Measurements from ENCODE around the gene USP49.
"Not testable (repeated sequence)": the region's sequence is repeated elsewhere in the genome, so short reads cannot be mapped to it uniquely, and the experiment has no call there.

USP49 gene

DNA sequence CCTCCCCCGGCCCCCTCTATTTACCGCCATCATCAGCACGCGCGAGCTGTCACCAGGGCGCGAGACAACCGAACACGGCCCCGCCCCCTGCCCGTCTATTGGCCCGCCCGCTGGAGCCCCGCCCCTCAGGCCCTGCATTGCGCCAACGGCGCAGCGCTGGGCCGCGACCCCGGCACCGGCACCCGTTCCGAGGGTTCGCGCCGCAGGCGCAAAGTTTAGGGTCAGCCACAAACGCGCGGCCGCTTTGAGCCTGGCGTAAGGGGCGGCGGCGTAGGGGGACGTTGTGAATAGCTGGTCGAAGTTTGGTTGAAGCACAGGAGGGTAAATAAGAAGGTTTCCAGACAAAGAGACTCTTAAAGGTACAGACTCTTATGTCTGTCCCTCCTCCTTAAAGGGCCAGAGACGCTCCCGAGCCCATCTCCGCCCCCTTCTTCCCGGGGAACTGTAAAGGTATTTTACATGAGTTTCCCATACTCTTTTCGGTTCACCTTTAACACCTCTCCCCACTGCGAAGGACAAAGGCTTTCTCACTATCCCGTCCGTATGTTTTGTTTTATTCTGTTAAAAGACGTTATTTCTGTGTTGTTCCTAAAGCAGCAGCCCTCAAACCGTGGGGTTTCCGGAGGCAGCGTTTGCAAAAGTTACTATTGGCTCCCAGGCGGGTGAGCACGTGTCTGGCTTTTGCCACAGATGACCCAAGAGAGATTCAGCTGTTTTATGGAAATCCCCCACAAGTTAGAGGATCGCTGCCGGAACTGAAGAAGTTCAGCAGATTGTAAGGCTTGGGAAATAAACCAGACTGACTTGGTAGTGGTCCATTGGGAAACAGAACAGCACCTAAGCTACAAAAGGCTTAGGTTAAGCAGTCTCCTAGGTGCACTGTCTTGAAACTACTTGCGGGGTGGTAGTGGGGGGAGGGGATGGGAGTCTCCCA lies at the start of gene USP49:
TSS of gene USP49 (minus strand) at position 76 of the 934 bp plus-strand sequence. CDS start 88,392 bp downstream, outside the sequence.
- peak; percentile 53 for DNase-seq (ENCODE audit: low read depth)

DNA sequence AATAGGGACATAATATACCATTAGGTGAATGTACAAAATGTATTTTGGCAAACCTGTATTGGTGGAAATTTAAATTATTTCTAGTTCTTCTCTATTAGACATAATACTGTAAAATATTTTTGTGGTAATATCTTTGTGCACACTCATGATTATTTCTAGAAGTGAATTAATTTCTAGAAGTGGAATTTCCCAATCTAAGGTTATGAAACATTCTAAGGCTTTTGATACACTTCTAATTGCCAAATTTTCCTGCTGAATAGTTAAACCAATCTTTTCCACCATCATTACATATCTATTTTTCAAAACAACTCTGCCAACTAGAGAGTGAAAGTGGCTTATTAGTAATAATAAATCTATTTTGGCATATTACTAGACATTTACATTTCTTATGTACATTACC lies 48.3 kb upstream of the USP49 start:
- DNase-seq (ENCODE audit: low read depth): no peak

DNA sequence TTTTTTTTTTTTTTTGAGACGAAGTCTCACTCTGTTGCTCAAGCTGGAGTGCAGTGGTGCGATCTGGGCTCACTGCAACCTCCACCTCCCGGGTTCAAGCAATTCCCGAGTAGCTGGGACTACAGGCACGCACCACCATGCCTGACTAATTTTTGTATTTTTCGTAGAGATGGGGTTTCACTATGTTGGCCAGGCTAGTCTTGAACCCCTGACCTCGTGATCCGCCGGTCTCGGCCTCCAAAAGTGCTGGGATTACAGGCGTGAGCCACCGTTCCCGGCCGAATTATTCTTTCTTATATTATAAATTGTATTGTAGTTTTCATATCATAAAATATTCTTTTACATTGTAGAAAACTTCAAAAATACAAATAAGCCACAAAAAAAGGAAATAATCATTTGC lies 47.7 kb upstream of the USP49 start:
- not testable (repeated sequence) for DNase-seq (ENCODE audit: low read depth)

DNA sequence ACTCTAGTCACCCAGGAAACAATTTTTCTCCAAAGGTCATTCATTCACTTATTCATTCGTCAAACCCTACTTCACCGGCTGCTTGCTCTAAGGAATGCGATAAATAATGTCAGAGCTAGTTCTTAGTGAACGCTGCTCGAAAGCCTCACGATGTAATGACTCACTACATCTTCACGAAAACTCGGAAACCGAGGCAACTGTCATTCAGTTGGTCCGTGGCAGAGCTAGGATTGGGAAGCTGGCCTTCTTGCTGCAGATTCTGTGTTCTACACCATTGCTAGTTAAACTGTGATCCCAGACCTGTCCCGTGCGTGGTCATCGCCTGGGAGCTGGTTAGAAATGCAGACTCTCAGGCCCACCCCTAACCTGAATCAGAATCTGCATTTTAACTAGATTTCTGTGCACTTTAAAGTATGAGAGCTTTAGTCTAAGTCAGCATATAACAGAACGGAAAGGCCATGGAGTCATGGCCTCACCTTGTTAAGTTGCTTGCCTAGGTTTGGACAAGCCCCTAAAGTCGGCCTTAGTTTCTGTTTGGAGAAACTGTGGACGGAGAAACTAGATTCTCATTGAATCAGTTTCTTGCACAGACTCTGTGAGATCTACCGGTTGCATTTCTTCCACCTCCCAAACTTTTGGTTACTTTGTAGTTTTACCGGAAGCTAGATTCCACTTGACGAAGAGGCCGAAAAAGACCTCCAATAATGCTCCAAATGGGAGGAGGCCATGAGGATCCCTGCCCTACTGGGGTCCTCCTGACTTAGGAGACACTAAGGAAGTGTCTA lies 47.1 kb upstream of the USP49 start:
- DNase-seq (ENCODE audit: low read depth): peak; percentile 73

DNA sequence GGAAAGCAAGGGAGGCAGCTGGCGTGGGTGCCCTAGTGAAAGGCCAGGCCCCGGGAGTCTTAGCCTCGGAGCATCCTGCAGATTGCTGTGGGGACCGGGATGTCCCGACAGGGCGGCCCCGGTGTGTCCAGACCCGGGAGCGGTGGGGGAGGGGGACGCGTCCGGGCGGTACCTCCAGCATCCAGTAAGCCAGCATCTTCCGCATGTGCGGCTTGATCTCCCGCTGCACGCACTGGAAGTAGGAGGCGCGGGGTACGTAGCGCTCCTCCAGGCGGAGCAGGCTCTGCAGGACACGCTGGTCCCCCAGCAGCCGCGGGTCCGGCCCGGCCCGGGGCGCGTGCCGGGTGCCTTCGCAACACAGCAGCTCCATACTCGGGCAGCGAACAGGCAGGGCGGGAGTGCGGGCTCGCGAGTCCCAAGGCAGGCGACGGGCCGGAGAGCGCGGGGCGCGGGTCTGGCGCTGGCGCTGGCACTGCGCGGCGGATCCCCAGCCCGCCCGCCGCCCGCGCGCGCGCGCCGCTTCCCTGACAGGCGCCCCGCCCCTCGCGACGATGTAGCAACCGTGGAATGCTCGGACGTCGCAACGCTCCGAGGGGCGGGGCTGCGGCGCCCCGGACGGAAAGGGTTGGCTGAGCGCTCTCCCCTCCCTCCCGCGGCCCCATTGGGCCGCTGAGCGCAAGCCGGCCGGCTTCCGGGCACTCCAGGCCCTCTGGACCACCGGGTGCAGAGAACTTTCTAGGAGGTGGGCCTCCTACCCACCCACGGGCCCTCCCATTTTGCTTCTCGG lies 46.3 kb upstream of the USP49 start, which contains the start of gene CCND3:
TSS of gene CCND3 (minus strand) at position 529 of the 787 bp plus-strand sequence. CDS start at position 370, 159 bp downstream.
- peak; percentile 74 for DNase-seq (ENCODE audit: low read depth)

DNA sequence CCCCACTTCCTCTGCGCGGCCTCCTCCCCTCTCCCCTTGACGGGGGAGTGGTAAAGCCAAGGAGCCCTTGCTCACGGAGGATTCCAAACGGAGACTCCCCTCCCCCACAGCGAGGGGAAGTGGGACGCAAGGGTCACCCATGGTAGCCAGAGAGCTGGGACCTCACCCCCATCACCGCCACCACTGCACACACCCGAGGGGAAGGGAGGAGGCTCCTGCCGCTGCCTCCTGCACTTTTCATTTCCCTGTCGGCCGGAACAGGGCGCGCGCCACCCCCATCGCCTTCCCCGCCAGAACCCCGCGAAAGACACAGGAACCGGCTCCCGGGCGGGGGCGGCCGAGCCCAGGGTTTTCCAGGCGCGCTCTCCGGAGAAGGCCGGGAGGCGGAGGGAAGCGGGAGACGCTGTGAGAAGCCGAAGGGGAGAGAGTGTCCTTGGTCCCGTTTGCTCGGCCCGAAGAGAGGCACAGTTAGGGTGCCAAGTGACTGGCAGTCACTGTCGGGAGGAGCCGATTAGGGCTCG lies 45.6 kb upstream of the USP49 start:
- no peak for DNase-seq (ENCODE audit: low read depth)

DNA sequence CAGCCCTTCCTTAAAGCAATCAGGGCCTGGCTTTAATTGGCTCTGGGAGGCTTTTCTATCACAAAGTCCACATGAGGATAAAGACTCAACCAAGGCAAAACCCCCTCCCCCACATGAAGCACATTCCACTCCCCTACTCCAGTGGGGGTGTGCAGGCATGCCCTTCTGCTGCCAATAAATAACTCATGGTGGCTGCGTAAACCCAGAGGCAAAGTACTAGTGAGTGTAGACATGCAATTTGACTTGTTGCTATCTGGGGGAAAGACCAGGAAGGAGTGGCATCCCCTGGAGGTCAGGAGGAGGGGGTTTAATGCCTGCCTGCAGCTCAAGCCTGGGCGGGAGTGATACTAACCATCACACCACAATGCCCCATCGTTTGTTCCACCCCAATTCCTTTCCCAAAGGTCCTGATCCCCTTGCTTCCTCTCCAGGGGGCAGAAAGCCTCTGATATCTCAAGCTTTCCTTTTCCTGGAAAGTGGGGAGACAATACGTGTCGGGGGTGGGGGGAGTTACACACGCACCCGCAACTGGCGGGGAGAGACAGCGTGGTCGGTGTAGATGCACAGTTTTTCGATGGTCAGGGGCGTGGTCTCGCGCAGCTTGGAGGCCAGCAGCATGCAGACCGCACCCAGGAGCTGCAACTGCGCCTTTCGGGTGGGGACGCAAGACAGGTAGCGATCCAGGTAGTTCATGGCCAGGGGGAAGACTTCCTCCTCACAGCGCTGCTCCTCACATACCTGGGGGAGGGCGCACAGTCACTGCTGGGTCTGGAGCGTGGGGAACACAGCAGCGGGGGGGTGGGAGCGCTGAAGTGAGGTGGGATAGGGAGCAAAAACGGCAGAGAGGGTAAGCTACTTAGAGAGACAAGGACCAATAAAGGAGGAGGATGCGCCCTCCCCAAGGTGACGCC lies 44.9 kb upstream of the USP49 start:
- DNase-seq (ENCODE audit: low read depth): no peak

DNA sequence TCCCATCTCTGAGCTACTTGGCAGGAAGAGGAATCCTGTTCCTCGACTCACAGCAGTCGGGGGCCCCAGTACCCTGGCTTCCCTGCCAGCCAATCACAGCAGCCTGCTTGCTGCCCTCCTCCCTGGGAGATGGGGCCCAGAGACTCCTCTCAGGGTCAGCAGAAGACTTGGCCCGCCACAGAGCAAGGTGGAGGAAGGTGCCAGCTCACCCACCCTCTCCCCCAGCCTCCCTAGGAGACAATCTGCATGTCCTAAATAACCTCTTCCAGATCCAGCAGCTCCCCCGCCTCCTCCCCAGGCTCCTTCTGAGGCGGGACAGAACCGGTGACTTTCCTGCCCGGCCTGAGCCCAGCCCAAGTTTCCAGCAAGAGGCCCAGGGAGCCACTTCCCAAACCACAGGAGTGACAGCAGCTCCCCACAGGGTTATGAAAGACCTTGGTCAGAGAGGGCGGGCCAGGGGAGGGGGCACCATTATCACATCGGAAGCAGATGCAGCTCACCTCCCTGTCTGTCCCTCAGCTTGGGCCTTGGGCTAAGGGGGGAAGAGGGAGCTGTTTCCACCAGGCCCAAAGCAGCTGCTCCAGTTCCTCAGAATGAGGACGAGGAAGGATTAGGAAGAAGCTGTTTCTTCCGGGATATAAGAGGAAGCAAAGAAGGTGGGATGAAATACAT lies 44.1 kb upstream of the USP49 start:
- DNase-seq (ENCODE audit: low read depth): no peak

DNA sequence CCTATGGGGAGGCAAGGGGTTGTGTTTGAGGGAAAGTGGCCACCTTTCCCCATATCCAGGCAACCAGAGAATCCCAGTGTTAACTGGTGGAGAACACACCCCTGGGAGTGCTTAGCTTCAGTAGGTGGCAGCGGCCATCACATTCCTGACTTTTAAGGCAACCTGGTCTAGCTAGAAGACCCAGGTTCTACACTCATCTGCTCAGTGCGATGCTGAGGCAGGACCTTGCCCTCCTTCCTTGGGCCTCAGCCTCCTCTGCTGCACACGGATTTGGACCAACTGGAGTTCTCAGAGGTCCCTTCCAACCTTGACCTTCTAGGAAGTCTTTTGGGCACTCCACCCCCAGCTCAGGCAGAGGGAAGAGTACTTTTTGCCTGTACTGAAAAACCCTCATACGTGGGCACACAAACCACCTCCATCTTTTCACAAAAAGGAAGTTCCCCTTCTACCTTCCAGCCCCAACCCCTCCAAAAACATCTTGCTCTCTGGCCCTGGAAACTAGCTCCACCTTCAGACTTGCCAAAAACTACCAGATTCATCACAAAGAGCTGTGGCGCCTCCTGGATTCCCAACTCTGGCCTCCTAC lies 43.5 kb upstream of the USP49 start:
- DNase-seq (ENCODE audit: low read depth): no peak

DNA sequence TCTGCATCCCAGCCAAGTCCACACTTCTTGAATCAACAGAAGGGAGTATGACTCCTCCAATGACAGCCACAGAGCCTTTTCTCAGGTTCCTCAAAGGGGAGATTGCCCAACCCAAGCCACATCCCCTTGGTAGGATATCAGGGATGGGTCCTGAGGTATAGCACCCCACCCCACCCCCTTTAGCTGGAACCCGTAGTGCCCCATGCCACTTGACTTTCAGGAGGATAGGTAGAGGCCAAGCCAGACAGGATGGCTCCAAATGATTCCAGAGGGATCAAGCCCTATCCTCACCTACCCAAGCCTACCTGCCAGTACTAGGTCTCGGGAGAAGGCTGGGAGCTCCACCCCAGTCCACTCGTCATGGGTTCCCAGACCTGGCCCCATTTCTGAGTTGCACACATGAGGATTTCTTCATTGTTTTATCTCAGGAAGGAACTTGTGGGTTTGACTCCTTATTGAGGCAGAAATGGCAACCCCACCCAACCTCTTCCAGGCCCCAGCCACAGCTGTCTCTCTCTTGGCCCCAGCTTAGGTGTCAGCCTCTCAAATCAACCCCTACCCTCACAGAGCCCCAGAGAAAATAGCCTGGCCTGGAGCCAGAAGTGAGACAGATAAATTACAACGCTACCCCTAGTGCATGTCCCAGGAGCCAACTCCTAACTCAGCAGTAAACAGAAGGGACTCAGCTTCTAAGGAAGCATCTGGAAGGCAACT lies 42.8 kb upstream of the USP49 start:
- DNase-seq (ENCODE audit: low read depth): no peak

DNA sequence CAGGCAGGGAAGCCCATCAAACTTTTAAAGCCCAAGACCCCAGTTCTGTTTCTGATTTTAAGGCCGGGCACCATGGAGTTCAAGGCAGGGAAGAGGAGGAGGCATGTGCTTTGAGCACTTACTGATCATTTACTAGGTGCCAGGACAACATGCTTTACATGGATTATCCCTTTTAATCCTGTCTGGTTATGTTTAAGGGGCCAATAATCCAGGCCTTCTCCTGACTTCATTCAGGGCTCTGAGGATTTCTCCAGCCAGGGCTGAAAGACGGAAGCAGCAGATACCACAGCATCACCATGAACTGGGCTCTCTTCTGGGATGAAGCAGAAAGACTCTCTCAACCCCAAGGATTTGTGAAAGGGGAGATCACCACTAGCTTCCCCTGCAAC lies 42.3 kb upstream of the USP49 start:
- no peak for DNase-seq (ENCODE audit: low read depth)

DNA sequence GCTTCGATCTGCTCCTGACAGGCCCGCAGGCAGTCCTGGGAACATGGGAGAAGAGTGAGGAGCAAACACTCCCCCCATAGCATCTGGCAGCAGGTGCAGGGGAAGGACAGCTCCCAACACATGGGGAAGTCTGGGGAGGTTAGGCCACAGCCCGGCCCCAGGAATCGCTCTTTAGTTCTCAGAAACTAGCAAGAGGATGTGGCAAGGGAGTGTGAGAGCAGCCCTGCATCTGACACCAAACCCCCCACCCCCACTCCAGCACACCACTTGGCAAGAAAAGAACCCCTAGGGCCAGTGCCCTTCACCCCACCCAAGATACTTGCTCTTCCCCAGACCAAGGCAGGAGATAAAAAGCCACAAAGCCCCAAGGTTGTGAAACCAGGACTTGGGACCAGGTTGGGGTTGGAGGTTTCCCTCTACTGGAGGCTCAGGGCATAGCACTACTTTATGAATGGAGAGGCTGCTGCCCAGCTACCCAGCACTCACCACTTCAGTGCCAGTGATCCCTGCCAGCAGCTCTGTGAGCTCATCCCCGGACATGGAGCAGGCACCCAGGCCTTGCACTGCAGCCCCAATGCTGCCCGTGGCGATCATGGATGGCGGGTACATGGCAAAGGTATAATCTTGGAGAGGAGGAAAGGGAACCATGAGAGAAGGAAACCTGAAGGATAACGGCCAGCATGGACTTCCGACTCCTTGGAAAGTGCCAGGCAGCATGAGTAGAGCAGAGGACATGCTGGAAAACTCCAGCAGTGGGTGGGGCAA lies 41.1 kb upstream of the USP49 start:
- DNase-seq (ENCODE audit: low read depth): peak; percentile 72

DNA sequence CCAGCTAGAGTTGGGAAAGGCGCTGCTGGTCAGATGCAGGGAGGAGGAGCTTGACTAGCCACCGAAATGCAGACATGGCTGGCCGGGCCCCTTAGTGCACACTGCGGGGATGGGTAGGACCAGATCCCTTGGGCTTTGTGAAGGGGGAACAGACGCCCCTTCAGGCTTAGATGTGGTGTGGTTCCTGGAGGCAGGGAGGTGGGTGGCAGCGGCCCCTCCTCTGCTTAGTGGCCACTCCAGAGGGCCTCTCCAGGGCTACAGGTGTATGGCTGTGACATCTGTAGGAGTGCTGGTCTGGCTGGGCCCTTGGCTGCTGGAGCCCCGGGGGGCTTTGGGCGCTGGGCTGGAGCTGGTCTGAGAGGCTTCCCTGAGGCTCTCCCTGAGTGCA lies 40.5 kb upstream of the USP49 start:
- DNase-seq (ENCODE audit: low read depth): no peak

DNA sequence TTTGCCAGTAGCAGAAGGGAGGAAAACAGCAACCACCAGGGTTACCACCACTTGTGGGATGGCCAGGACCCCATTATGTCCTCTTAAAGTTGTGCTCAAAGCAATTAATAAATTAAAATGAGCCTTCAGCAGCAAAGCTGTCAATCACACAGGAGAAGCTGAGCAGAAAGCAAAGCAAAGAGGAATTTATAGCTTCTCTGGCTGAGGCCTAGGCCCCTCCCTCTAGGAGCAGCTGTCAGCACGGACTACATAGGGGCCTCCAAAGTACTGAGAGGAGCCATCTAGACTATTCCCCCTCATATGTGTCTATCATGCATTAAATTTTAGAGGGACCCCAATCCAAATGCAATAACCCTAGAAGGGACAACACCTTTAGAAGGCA lies 40.0 kb upstream of the USP49 start:
- DNase-seq (ENCODE audit: low read depth): no peak

DNA sequence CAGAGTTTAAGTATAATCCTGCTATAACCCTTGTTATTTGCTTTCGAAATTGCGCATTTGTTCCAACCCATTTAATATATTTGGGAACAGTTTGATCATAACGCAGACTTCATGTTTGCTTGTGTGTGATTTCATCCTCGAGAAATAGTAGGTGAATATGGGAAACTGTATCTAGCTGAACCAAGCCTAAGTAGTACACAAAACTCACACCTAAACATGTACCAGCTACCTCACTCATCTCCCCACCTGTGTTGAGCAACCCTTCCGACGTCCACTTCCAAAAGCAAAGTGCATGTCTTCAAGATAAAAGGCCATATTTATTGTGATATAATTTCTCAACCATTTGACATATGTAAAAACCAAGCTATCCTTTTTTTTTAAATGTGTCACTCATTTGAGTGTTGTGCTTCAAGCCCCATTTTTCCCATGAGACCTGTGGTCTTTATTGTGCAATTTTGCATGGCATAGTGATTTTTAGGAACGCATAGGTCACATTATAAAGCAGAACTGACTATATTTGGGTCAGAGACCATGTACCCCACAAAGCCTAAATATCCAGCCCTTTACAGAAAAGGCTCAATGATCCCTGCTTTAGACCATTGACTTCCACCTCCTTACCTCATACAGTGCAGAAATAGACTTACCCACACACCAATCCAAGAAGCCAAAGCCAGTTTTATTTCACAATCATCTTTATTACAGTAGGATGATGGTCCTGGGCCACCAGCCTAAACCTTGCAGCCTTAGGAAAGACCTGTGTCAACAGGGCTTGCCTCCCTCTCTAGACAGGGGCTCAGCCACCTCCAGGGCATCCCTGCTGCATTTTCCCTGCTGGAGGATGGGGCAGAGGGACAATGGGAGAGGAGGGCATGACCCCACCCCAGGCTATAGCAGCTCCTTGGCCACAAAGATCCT lies 39.4 kb upstream of the USP49 start:
- no peak for DNase-seq (ENCODE audit: low read depth)

DNA sequence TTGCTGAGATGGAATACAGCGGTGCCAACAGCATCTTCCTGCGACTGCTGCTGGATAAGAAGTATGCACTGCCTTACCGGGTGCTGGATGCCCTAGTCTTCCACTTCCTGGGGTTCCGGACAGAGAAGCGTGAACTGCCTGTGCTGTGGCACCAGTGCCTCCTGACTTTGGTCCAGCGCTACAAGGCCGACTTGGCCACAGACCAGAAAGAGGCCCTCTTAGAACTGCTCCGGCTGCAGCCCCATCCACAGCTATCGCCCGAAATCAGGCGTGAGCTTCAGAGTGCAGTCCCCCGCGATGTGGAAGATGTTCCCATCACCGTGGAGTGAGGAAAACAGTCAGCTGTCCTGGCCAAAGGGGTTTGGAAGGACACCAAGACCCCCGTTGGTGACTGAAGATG lies 37.2 kb upstream of the USP49 start:
- no peak for DNase-seq (ENCODE audit: low read depth)

DNA sequence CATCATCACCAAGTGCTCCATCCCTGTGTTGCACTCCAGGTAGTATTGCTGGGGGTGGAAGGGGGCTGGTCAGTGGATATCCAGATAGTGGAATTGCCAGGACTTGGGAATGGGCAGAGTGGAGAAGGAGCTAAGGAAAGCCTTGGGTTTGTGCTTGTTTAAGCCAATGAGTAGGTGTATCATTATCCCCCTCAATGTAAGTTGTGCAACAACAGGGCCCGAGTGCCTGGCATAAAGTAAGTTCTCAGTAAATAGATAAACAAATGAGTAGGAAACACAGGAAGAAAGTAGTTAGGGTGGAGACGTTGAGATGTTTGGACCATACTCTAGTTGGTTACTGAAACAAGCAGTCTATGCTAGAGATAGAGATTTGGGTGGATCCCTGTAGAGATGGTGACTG lies 36.6 kb upstream of the USP49 start:
- DNase-seq (ENCODE audit: low read depth): no peak

All from HS-5 (cell line).